ENCODE data around the gene DDAH2.

- no peak for TF ChIP-seq YY1 (IDR thresholded peaks at IDR 0.05; ENCODE audit: insufficient read depth, insufficient read length)
- TF ChIP-seq ZNF274 (IDR thresholded peaks at IDR 0.05; ENCODE audit: low read depth, low read length), result no peak
These were observed 32.2 kb upstream of the DDAH2 start for GRCh38 chr6:31761343-31761742.

Measured in NT2/D1 (cell line).